Measurements from ENCODE around the gene CCRL2. TPM values are rescaled to one million over a fixed set of nuclear protein-coding genes. Genes with fewer than 3 reads are reported as not detected.

Gene CCRL2
- total and polyA plus RNA-seq, 9 of the 15 experiments (the other 6 are each of a cell fraction or from before 2014, with no cell fraction given): 3.4 to 5.7 (median 4.0) TPM

- no TSS peak for BruUV-seq (replicated peaks)
- no peak for FAIRE-seq
- peaks cover 22 to 47% of the 10 kb centered on the region in 2 experiments for H3K4me1 ChIP-seq (replicated peaks in 1 of 2; ENCODE audit: control insufficient read depth in 2 of 2, insufficient read depth in 2 of 2, low read length in 2 of 2)
- intact Hi-C loops (cut with micrococcal nuclease): no loop called here
- no peaks in the 10 kb centered on the region for H3K79me2 ChIP-seq (ENCODE audit: control insufficient read depth, insufficient read depth, low read length)
- no peaks in the 10 kb centered on the region for H4K20me1 ChIP-seq (replicated peaks; ENCODE audit: control insufficient read depth, insufficient read depth, low read length)
- CTCF ChIA-PET (ENCODE audit: low intra/inter-chr PET ratio): no interaction called here
- POLR2A ChIA-PET: no interaction called here
- H2AFZ ChIP-seq (ENCODE audit: low read depth, low read length): no peak overlapping the region
- WGBS (ENCODE audit: insufficient coverage, low coverage, missing lambda C conversion rate): 75% methylated on average over 2 of the region's 2 CpGs
- H3K4me2 ChIP-seq (ENCODE audit: insufficient read depth, low read length): no peak overlapping the region
- in situ Hi-C loops (cut with MboI): loop anchor here (25.0 kb wide), 1 partner anchor 1364 kb away; the partner anchor contains the start of gene CLEC3B
- no peak overlapping the region for H3K9ac ChIP-seq (ENCODE audit: insufficient read depth in 1 of 2, low read depth in 2 of 2, low read length in 2 of 2)
- peaks cover 0 to 10% of the 10 kb centered on the region in 2 experiments; a peak in 2 of 5 replicates for H3K27me3 ChIP-seq (ENCODE audit: control insufficient read depth in 2 of 2, insufficient read depth in 2 of 2, low read length in 2 of 2)
- no peak for ATAC-seq
- no peaks in the 10 kb centered on the region for H3K36me3 ChIP-seq (ENCODE audit: control insufficient read depth, insufficient read depth, low read length)
- no peaks in the 10 kb centered on the region for H3K9me3 ChIP-seq (replicated peaks; ENCODE audit: control insufficient read depth, insufficient read depth, low read depth, low read length)
- no peaks in the 10 kb centered on the region for H3K9me1 ChIP-seq (ENCODE audit: control insufficient read depth, insufficient read depth, low read length)
- TF ChIP-seq RERE (CRISPR knock-in tag; IDR thresholded peaks at IDR 0.05; ENCODE audit: borderline replicate concordance): no peak
- TF ChIP-seq ATF3 (IDR thresholded peaks at IDR 0.05): 0 out of 2 replicates have a peak, but pooled peaks have one; percentile 3
- no peak for TF ChIP-seq ATF3 (CRISPR knock-in tag; conservative IDR thresholded peaks at IDR 0.05)
- 0 out of 4 replicates have a peak, but pooled peaks of 1 of the 2 experiments have one; percentile 28 for TF ChIP-seq MCM7 (IDR thresholded peaks at IDR 0.05)
- TF ChIP-seq ZNF518B (CRISPR knock-in tag; IDR thresholded peaks at IDR 0.05): no peak
- TF ChIP-seq ZFP30 (CRISPR knock-in tag; IDR thresholded peaks at IDR 0.05; ENCODE audit: borderline replicate concordance): no peak
- peak; percentile 73 for TF ChIP-seq DACH1 (IDR thresholded peaks at IDR 0.05; ENCODE audit: partially characterized antibody)
- no peak for DNase-seq (ENCODE audit: extremely low read depth in 1 of 4, low spot score in 3 of 4)
- no peak overlapping the region for H3K27ac ChIP-seq (ENCODE audit: extremely low read depth, low read depth, low read length)
- no peak overlapping the region for H3K4me3 ChIP-seq
Measured at GRCh38 chr3:46401579-46401978, 5.5 kb upstream of the CCRL2 start.
